ENCODE data around the gene BLTP3B.

The BLTP3B gene

DNA sequence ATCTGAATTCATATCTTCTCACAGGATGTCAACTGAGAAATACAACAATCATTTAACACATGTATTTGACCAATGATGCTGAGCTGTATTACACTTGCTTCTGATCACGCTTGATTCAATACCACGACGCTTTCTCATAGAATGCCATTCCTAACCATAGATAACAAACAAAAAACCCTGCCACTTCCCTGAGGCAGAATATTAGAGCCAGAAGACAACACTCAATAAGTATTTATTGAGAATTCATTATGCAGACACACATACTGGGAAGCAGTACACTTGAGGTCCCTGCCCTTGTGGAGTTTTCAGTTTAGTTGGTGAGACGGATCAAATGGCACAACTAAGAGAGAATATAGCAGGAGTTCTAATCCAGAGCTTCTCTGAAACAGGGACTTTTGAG lies 32.4 kb downstream of the BLTP3B start:
- DNase-seq (ENCODE audit: low read depth, low spot score), result peak; percentile 3

- DNase-seq (ENCODE audit: low read depth, low spot score), result no peak
Observed at GRCh38 chr12:100106861-100107260, 35.8 kb downstream of the BLTP3B start.

- DNase-seq (ENCODE audit: low read depth, low spot score), result no peak
Observed at GRCh38 chr12:100105661-100106060, 37.0 kb downstream of the BLTP3B start.

DNA sequence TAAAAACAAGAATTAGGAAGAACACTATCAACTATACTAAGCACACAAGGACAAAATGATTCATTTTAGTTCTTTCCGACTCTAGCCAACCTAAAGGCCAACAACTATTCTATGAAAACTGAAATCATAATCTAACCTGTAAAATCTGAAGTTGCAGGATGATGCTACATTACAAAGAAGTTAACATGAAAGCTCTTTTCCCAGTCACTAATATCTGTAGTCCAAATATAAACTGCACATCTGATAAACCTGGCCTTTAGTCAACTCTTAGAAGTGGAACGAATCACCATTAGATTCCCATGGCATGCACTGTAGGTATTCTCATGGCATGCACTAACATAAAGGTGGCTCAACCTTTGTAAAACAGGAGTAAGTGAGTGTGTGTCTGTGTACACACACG lies 41.7 kb downstream of the BLTP3B start:
- no peak for DNase-seq (ENCODE audit: low read depth, low spot score)

All from astrocyte of the hippocampus (primary cell).